Nasal cavity respiratory epithelium epithelial cell of viscerocranial mucosa (primary cell): ENCODE results near the gene RORC. TPM values are rescaled to one million over a fixed set of nuclear protein-coding genes. Genes with fewer than 3 reads are reported as not detected.

Experiments
- total RNA-seq: library from RNA; depleted of rRNA; stranded (reverse); fragments of >200 nt; gene quantifications from 2 replicates; pipeline ENCODE4 v1.2.3, GENCODE V29; 2014

RORC gene
- 0.34 and 1.4 TPM in 2 replicates for total RNA-seq

DNA sequence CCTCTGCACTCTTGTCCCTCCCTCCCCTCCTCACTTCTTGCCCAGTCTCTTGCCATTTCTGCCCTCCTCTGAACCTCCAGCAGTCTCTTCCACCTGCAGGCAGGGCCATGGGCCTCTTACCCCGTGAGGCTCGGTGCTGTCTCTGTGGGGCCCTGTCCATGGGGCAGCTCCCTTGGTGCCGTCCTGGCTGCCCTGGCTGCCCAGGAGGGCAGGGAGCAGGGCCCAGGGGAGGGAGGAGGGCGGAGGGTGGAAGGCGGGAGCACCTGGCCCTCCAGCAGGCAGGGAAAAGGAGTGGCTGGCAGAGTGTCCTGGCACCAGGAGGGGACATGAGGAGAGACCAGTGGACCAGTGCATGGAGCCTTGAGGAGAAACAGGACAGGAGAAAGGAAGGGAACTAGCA is at the start of gene RORC:
TSS of gene RORC (minus strand) at position 198 of the 400 bp plus-strand sequence. CDS start at position 160, 38 bp downstream.

DNA sequence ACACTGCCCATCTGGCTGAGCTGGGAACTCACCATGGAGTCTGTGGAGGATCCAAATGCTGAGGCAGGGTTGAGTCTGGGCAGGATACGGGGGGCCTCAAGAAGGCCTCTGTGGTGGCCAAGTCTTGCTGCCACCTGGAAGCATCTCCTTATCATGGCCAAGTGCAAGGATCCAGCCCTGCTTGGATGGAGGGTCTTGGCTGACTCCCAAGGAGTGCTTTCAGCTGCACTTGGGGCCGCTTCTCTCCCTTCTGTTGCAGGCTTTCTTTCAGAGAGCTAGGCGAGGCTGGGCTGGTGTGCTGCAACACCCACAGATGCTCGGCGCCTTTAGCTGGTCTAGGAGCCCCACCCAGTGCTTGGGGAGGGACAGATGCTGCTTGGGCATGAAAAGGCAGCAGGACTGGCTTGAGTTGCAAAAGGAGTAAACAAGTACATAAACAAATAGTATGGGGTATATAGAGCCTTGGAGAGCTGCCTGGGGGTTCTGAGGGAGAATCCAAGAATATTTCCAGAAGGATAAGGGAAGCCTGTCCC is 21.9 kb upstream of the RORC start, which contains the start of gene THEM5:
TSS of gene THEM5 (minus strand) at position 302 of the 533 bp plus-strand sequence. CDS start at position 155, 147 bp downstream.

GRCh38 chr1:151839457-151840403 is 8.1 kb upstream of the RORC start, which contains the start of gene C2CD4D:
C2CD4D (minus strand) TSS chr1:151839820; CDS start chr1:151838989, 831 bp downstream.

GRCh38 chr1:151805066-151805820 is 26.4 kb downstream of the RORC start, which contains the start of gene LINGO4:
LINGO4 (minus strand) TSS chr1:151805419; CDS start chr1:151802704, 2,715 bp downstream.

DNA sequence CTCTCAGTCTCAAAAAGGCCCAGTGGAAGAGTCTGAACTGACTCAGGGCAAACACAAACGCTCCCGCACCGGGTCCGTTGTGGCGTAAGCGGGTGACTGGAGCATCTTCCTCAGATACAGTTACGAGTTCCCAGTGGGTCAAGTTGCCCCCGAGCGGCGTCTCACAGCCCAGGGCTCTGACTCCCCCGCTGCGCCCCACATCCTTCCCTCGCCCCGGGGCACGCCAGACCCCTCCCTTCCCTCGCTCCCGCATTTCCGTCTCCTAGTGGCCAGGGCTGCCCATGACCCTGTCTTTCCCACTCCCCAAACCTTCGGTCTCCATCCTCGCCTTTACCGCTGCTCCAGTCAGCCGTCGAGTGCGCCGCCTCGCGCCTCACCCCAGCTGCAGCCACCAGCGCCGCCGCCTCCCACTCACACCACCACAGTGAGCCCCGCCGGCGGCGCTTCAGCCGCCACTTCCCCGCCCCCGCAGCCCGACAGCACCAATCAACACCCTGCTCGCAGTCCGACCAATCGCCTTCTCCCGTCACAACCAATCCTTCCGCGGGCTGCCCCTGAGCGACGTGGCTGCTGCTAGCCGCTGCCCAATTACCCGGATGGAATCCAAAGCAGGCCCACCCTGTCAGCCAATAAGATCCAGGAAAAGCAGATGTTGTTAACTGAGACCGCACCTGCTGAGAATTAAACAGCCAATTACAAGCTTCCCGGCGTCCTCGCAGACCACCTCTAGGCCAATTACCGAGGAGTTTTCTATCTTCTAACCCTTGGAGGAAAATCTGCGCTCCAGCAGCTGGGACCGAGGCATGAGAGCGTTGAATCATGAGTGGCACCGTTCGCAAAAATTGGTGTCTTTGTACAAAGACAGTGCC is 41.3 kb downstream of the RORC start, which contains the start of gene TDRKH:
TSS of gene TDRKH (minus strand) at position 430 of the 869 bp plus-strand sequence. CDS start 7,478 bp downstream, outside the sequence.

GRCh38 chr1:151762941-151763921 is 68.4 kb downstream of the RORC start, which contains the start of gene MRPL9:
MRPL9 (minus strand) TSS chr1:151763496; CDS start chr1:151763479, 17 bp downstream.

Other genes starting within 250 kb of the RORC start
- 28.7 and 56.9 TPM in 2 replicates for gene SNX27, start 219.8 kb downstream of the RORC start, total RNA-seq
- gene CELF3, start 115.0 kb downstream of the RORC start, total RNA-seq = not detected in 2 replicates
- not detected in 2 replicates for gene RIIAD1, start 110.3 kb downstream of the RORC start, total RNA-seq
- 60.2 and 103 TPM in 2 replicates for gene MRPL9, start 68.3 kb downstream of the RORC start, total RNA-seq
- 7.9 and 9.2 TPM in 2 replicates for gene TDRKH, start 41.3 kb downstream of the RORC start, total RNA-seq
- not detected in 2 replicates for gene LINGO4, start 26.4 kb downstream of the RORC start, total RNA-seq
- 0.07 TPM in 1 of 2 replicates, not detected in the other for gene C2CD4D, start 8.0 kb upstream of the RORC start, total RNA-seq
- not detected in 2 replicates for gene THEM5, start 21.9 kb upstream of the RORC start, total RNA-seq
- gene THEM4, start 77.7 kb upstream of the RORC start, total RNA-seq = 9.9 and 11.7 TPM in 2 replicates
- 115 and 248 TPM in 2 replicates for gene S100A10, start 162.1 kb upstream of the RORC start, total RNA-seq
- 137 and 269 TPM in 2 replicates for gene S100A11, start 205.2 kb upstream of the RORC start, total RNA-seq